GM12878 (cell line): ENCODE data around the gene ADARB1. TPM values are rescaled to one million over a fixed set of nuclear protein-coding genes. Genes with fewer than 3 reads are reported as not detected.

Source experiments
- ATF7 ChIP-seq: fragments of 450-650 bp; IDR thresholded peaks from 2 replicates; pipeline ENCODE4 v1.6.1; 2016; ENCODE audit warnings: low read depth, mild to moderate bottlenecking
- BMI1 ChIP-seq: fragments of 450-650 bp; IDR thresholded peaks from 2 replicates; pipeline ENCODE4 v1.6.1; 2016; ENCODE audit warnings: mild to moderate bottlenecking, moderate library complexity, borderline replicate concordance
- CHD2 ChIP-seq: IDR thresholded peaks from 2 replicates; pipeline ENCODE4 v1.6.1; 2011; ENCODE audit warnings: low read depth, low read length, improper control_type of control experiment, borderline replicate concordance
- EP300 ChIP-seq, 2 experiments: fragments of 150-350 bp in 1 of 2; IDR thresholded peaks; 2 replicates each; pipeline ENCODE4 v1.6.1; 2011 to 2012; ENCODE audit warnings: low read depth in 2 of 2, low read length in 2 of 2, borderline replicate concordance in 1 of 2, improper control_type of control experiment in 1 of 2, inconsistent platforms in 1 of 2; ENCODE audit not compliant: control insufficient read depth in 1 of 2
- EZH2 ChIP-seq: IDR thresholded peaks from 2 replicates; pipeline ENCODE4 v1.6.1; 2012; ENCODE audit warnings: low read depth, mild to moderate bottlenecking, control low read depth, inconsistent platforms, low read length, borderline replicate concordance; ENCODE audit not compliant: control insufficient read depth
- GABPA ChIP-seq: IDR thresholded peaks from 2 replicates; pipeline ENCODE4 v1.6.1; 2014; ENCODE audit warnings: antibody characterized with exemption, low read depth, mild to moderate bottlenecking, inconsistent platforms
- HDAC2 ChIP-seq: fragments of 200-600 bp; sonication (generic); IDR thresholded peaks from 2 replicates; pipeline ENCODE4 v1.6.1; 2017
- IKZF2 ChIP-seq, 2 experiments: fragments of 450-650 bp; IDR thresholded peaks; 2 replicates each; pipeline ENCODE4 v1.6.1; 2017; ENCODE audit warnings: mild to moderate bottlenecking in 2 of 2, moderate library complexity in 2 of 2
- JUND ChIP-seq: IDR thresholded peaks from 2 replicates; pipeline ENCODE4 v1.6.1; 2012; ENCODE audit warnings: low read depth, mild to moderate bottlenecking, low read length, improper control_type of control experiment, moderate library complexity
- MXI1 ChIP-seq: fragments of 150-350 bp; IDR thresholded peaks from 2 replicates; pipeline ENCODE4 v1.6.1; 2011; ENCODE audit warnings: low read depth, mild to moderate bottlenecking, inconsistent platforms, low read length, improper control_type of control experiment
- NBN ChIP-seq: fragments of 450-650 bp; IDR thresholded peaks from 2 replicates; pipeline ENCODE4 v1.6.1; 2016
- PAX8 ChIP-seq: fragments of 450-650 bp; IDR thresholded peaks from 2 replicates; pipeline ENCODE4 v1.6.1; 2017; ENCODE audit warnings: mild to moderate bottlenecking, moderate library complexity
- RBBP5 ChIP-seq: fragments of 200-600 bp; sonication (generic); conservative IDR thresholded peaks from 2 replicates; pipeline ENCODE4 v1.6.1; 2016
- RELA ChIP-seq: fragments of 450-650 bp; IDR thresholded peaks from 2 replicates; pipeline ENCODE4 v1.8.0; 2014; ENCODE audit warnings: borderline replicate concordance; ENCODE audit not compliant: partially characterized antibody
- RUNX3 ChIP-seq: IDR thresholded peaks from 2 replicates; pipeline ENCODE4 v1.6.1; 2012; ENCODE audit warnings: low read length, inconsistent platforms
- SMARCA5 ChIP-seq: fragments of 450-650 bp; IDR thresholded peaks from 2 replicates; pipeline ENCODE4 v1.6.1; 2017; ENCODE audit warnings: mild to moderate bottlenecking
- SREBF2 ChIP-seq: IDR thresholded peaks from 2 replicates; pipeline ENCODE4 v1.6.1; 2012; ENCODE audit warnings: mild to moderate bottlenecking, low read length
- STAT3 ChIP-seq: IDR thresholded peaks from 2 replicates; pipeline ENCODE4 v1.6.1; 2011; ENCODE audit warnings: low read depth, low read length, improper control_type of control experiment
- ZNF207 ChIP-seq: fragments of 450-650 bp; IDR thresholded peaks from 2 replicates; pipeline ENCODE4 v1.6.1; 2014; ENCODE audit warnings: antibody characterized with exemption, mild to moderate bottlenecking, borderline replicate concordance
- ZSCAN29 ChIP-seq: fragments of 450-650 bp; IDR thresholded peaks from 2 replicates; pipeline ENCODE4 v1.6.1; 2017; ENCODE audit warnings: mild to moderate bottlenecking, moderate library complexity
- polyA plus RNA-seq, 11 experiments: library from polyadenylated mRNA; depleted of rRNA in 4 of 11; unstranded in 6 of 11; stranded (reverse) in 5 of 11; fragments of >200 nt; fragmentation: Nextera tagmentation in 4 of 11; fragmentation: Illumina TruSeq in 1 of 11; extraction: Ambion mirVana in 4 of 11; extraction: Trizol in 1 of 11; gene quantifications; 1 replicate in 1 of 11; 2 replicates in 10 of 11; pipeline versions ENCODE4 v1.2.1 to v1.2.3, GENCODE V29; 2011 to 2016; ENCODE audit warnings: inconsistent platforms in 2 of 11, missing spikeins in 2 of 11, low read depth in 1 of 11
- total RNA-seq, 4 experiments: library from RNA; depleted of rRNA in 3 of 4; stranded (reverse); fragments of >200 nt in 3 of 4; fragmentation: Illumina TruSeq in 1 of 4; extraction: Trizol in 1 of 4; gene quantifications; 2 replicates each; pipeline versions ENCODE4 v1.2.1 to v1.2.3, GENCODE V29; 2013 to 2021
- TF ChIP-seq, protein P1 (sequence below): fragments of 150-350 bp; IDR thresholded peaks from 2 replicates; pipeline ENCODE4 v1.6.1; 2014; ENCODE audit warnings: mild to moderate bottlenecking, low read depth, low read length
- TF ChIP-seq, protein P2 (sequence below): IDR thresholded peaks from 2 replicates; pipeline ENCODE4 v1.6.1; 2012; ENCODE audit warnings: low read depth, low read length, improper control_type of control experiment
- TF ChIP-seq, protein P3 (sequence below): fragments of 450-650 bp; IDR thresholded peaks from 2 replicates; pipeline ENCODE4 v1.6.1; 2016; ENCODE audit warnings: mild to moderate bottlenecking, moderate library complexity, borderline replicate concordance
- TF ChIP-seq, protein P4 (sequence below): fragments of 450-650 bp; IDR thresholded peaks from 2 replicates; pipeline ENCODE4 v1.6.1; 2017; ENCODE audit warnings: low read depth, mild to moderate bottlenecking, moderate library complexity

ADARB1 gene
- total and polyA plus RNA-seq, 10 of the 15 experiments (the other 5 are each of a cell fraction or from before 2014, with no cell fraction given) = 5.7 to 61.7 (median 25.3) TPM

DNA sequence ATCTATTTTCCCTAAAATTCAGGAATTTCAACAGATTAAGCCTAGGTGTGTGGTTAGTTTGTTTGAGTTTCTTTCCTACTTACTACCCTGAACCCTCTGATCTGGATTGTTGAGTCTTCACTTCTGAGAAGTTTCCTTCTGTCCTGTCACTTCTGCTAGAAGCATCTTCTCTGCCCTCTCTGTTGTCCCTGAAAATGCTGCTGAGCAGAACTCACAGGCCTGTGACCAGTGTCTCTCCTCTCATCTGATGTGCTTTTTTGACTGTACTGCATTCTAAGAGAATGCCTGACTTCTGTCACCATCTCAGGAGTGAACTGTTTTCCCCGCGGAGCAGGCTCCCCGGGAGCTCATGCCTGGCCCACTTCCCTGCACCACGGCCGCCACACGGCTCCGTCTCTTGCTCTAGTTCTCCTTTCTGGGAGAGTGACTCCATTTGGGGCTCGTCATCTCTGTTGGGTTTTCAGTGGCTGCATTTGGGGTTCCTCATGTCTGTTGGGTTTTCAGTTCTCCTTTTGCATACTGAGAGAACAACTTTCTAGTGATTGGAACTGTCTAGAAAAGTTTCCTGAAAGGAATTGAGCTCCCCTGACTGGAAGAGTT, 135.4 kb downstream of the ADARB1 start (continued):
- TF ChIP-seq, protein P1, sequence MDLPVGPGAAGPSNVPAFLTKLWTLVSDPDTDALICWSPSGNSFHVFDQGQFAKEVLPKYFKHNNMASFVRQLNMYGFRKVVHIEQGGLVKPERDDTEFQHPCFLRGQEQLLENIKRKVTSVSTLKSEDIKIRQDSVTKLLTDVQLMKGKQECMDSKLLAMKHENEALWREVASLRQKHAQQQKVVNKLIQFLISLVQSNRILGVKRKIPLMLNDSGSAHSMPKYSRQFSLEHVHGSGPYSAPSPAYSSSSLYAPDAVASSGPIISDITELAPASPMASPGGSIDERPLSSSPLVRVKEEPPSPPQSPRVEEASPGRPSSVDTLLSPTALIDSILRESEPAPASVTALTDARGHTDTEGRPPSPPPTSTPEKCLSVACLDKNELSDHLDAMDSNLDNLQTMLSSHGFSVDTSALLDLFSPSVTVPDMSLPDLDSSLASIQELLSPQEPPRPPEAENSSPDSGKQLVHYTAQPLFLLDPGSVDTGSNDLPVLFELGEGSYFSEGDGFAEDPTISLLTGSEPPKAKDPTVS = no peak
- TF ChIP-seq JUND (no peak), SREBF2 (no peak), NBN (0 out of 2 replicates have a peak, but pooled peaks have one; percentile 18), IKZF2 (IDR thresholded peaks at IDR 0.05) (peak; percentile 91), ZSCAN29 (no peak), CHD2 (no peak), EP300 (IDR thresholded peaks at IDR 0.05; ENCODE audit: borderline replicate concordance in 1 of 2, control insufficient read depth in 1 of 2, low read depth in 2 of 2, low read length in 2 of 2) (peak in 1 of 2 experiments; percentile 63; a peak in 2 of 4 replicates), RBBP5 (no peak), ATF7 (peak; percentile 70), MXI1 (no peak), SMARCA5 (no peak), HDAC2 (no peak), GABPA (no peak; the same call in 1 of the 2 replicates), RELA (no peak), BMI1 (no peak), RUNX3 (peak; percentile 75), EZH2 (no peak), STAT3 (no peak), ZNF207 (no peak), PAX8 (no peak)
- TF ChIP-seq, protein P2, sequence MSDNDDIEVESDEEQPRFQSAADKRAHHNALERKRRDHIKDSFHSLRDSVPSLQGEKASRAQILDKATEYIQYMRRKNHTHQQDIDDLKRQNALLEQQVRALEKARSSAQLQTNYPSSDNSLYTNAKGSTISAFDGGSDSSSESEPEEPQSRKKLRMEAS = no peak
- TF ChIP-seq, protein P3, sequence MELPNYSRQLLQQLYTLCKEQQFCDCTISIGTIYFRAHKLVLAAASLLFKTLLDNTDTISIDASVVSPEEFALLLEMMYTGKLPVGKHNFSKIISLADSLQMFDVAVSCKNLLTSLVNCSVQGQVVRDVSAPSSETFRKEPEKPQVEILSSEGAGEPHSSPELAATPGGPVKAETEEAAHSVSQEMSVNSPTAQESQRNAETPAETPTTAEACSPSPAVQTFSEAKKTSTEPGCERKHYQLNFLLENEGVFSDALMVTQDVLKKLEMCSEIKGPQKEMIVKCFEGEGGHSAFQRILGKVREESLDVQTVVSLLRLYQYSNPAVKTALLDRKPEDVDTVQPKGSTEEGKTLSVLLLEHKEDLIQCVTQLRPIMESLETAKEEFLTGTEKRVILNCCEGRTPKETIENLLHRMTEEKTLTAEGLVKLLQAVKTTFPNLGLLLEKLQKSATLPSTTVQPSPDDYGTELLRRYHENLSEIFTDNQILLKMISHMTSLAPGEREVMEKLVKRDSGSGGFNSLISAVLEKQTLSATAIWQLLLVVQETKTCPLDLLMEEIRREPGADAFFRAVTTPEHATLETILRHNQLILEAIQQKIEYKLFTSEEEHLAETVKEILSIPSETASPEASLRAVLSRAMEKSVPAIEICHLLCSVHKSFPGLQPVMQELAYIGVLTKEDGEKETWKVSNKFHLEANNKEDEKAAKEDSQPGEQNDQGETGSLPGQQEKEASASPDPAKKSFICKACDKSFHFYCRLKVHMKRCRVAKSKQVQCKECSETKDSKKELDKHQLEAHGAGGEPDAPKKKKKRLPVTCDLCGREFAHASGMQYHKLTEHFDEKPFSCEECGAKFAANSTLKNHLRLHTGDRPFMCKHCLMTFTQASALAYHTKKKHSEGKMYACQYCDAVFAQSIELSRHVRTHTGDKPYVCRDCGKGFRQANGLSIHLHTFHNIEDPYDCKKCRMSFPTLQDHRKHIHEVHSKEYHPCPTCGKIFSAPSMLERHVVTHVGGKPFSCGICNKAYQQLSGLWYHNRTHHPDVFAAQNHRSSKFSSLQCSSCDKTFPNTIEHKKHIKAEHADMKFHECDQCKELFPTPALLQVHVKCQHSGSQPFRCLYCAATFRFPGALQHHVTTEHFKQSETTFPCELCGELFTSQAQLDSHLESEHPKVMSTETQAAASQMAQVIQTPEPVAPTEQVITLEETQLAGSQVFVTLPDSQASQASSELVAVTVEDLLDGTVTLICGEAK = no peak
- TF ChIP-seq, protein P4, sequence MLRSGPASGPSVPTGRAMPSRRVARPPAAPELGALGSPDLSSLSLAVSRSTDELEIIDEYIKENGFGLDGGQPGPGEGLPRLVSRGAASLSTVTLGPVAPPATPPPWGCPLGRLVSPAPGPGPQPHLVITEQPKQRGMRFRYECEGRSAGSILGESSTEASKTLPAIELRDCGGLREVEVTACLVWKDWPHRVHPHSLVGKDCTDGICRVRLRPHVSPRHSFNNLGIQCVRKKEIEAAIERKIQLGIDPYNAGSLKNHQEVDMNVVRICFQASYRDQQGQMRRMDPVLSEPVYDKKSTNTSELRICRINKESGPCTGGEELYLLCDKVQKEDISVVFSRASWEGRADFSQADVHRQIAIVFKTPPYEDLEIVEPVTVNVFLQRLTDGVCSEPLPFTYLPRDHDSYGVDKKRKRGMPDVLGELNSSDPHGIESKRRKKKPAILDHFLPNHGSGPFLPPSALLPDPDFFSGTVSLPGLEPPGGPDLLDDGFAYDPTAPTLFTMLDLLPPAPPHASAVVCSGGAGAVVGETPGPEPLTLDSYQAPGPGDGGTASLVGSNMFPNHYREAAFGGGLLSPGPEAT = peak; percentile 72; the same call in 1 of the 2 replicates
- TF ChIP-seq, all 136 proteins: peak for 32
